H1 (cell line): ENCODE measurements around the gene WDR48. TPM values are rescaled to one million over a fixed set of nuclear protein-coding genes. Genes with fewer than 3 reads are reported as not detected.

Experiments used
- CTCF ChIA-PET: fragments of 300-600 bp; sonication (Branson Sonifier 250); formaldehyde crosslinking; loops from one replicate; lab custom pipeline; 2021; ENCODE audit not compliant: partially characterized antibody; lab: Charles Lee
- POLR2A ChIA-PET: fragments of 300-600 bp; sonication (Branson Sonifier 250); formaldehyde crosslinking; loops from one replicate; lab custom pipeline; 2021; ENCODE audit warnings: inconsistent platforms; ENCODE audit not compliant: partially characterized antibody; lab: Charles Lee
- DNase-seq, 2 experiments: peaks; one replicate each; pipeline versions ENCODE4 v3.0.0 to v3.0.0-alpha.2; 2010 to 2022; ENCODE audit warnings: low spot score in 2 of 2, low read depth in 1 of 2, mixed read lengths in 1 of 2
- FAIRE-seq: peaks from 2 replicates; lab custom pipeline; 2011; peaks lifted over from hg19 to GRCh38; lab: Jason Lieb, UNC
- H2AFZ ChIP-seq: 2 replicates; pipeline ENCODE4 v1.8.1; 2012; ENCODE audit warnings: low read length, inconsistent platforms
- H2AK5ac ChIP-seq: 2 replicates; pipeline ENCODE4 v1.6.1; 2013; ENCODE audit warnings: low read depth, low read length
- H2BK120ac ChIP-seq: replicated peaks from 2 replicates; pipeline ENCODE3; 2013; ENCODE audit warnings: low read depth, low read length, inconsistent platforms
- H2BK12ac ChIP-seq: 2 replicates; pipeline ENCODE4 v1.6.1; 2013; ENCODE audit warnings: low read depth, low read length
- H2BK15ac ChIP-seq: 2 replicates; pipeline ENCODE4 v1.6.1; 2013; ENCODE audit warnings: low read length
- H2BK20ac ChIP-seq: 2 replicates; pipeline ENCODE4 v1.6.1; 2013; ENCODE audit warnings: low read length
- H2BK5ac ChIP-seq: 2 replicates; pipeline ENCODE4 v1.6.1; 2013; ENCODE audit warnings: low read depth, low read length
- H3K14ac ChIP-seq: 2 replicates; pipeline ENCODE4 v1.6.1; 2013; ENCODE audit warnings: inconsistent platforms; ENCODE audit not compliant: insufficient read length
- H3K18ac ChIP-seq: 2 replicates; pipeline ENCODE4 v1.6.1; 2013; ENCODE audit warnings: low read length; ENCODE audit errors: extremely low read depth
- H3K23ac ChIP-seq: 2 replicates; pipeline ENCODE4 v1.6.1; 2013; ENCODE audit warnings: inconsistent platforms; ENCODE audit not compliant: insufficient read length
- H3K23me2 ChIP-seq: 2 replicates; pipeline ENCODE4 v1.6.1; 2013; ENCODE audit warnings: low read depth, low read length
- H3K27ac ChIP-seq: 2 replicates; pipeline ENCODE4 v1.6.1; 2011; ENCODE audit warnings: low read depth, low read length, inconsistent platforms
- H3K27me3 ChIP-seq, 4 experiments: replicated peaks in 1 of 4; 1 replicate in 1 of 4; 2 replicates in 3 of 4; pipeline versions ENCODE4 v1.6.1 to v1.8.1; 2011 to 2013; ENCODE audit warnings: low read length in 3 of 4, mild to moderate bottlenecking in 3 of 4, inconsistent platforms in 2 of 4, mixed read lengths in 2 of 4, moderate library complexity in 1 of 4; ENCODE audit not compliant: control insufficient read depth in 3 of 4, insufficient read depth in 3 of 4; ENCODE audit errors: extremely low read depth in 1 of 4
- H3K36me3 ChIP-seq, 4 experiments: 2 replicates each; pipeline versions ENCODE4 v1.6.1 to v1.8.1; 2011 to 2013; ENCODE audit warnings: mild to moderate bottlenecking in 4 of 4, low read length in 3 of 4, moderate library complexity in 2 of 4, control low read depth in 1 of 4, inconsistent platforms in 1 of 4; ENCODE audit not compliant: insufficient read depth in 4 of 4, control insufficient read depth in 2 of 4
- H3K4ac ChIP-seq: replicated peaks from 2 replicates; pipeline ENCODE3; 2013; ENCODE audit warnings: low read length, low read depth, mixed read lengths, inconsistent platforms; ENCODE audit not compliant: insufficient read length
- H3K4me1 ChIP-seq, 4 experiments: replicated peaks in 1 of 4; 1 replicate in 1 of 4; 2 replicates in 3 of 4; pipeline versions ENCODE4 v1.6.1 to v1.8.1; 2011 to 2013; ENCODE audit warnings: low read length in 3 of 4, inconsistent platforms in 2 of 4, mixed read lengths in 1 of 4; ENCODE audit not compliant: insufficient read depth in 4 of 4, control insufficient read depth in 3 of 4
- H3K4me2 ChIP-seq, 2 experiments: 2 replicates each; pipeline versions ENCODE4 v1.6.1 to v1.8.1; 2011 to 2013; ENCODE audit warnings: low read depth in 2 of 2, low read length in 2 of 2, control low read depth in 1 of 2, inconsistent platforms in 1 of 2, mild to moderate bottlenecking in 1 of 2; ENCODE audit not compliant: insufficient read depth in 1 of 2
- H3K4me3 ChIP-seq, 4 experiments: fragments of 200-600, 300-600 bp in 1 of 4; sonication (generic), shearing (Covaris generic), sonication (Bioruptor Twin) in 1 of 4; 2 replicates each; pipeline versions ENCODE4 v1.5.1 to v1.8.1; 2011 to 2016; ENCODE audit warnings: low read length in 4 of 4, low read depth in 3 of 4, control low read depth in 2 of 4, inconsistent platforms in 2 of 4, mild to moderate bottlenecking in 2 of 4, mixed read lengths in 1 of 4, moderate library complexity in 1 of 4; ENCODE audit not compliant: insufficient read depth in 2 of 4; ENCODE audit errors: extremely low read depth in 1 of 4
- H3K56ac ChIP-seq: replicated peaks from 2 replicates; pipeline ENCODE3; 2013; ENCODE audit warnings: low read depth, mild to moderate bottlenecking, mixed read lengths, low read length, inconsistent platforms; ENCODE audit not compliant: insufficient read length
- H3K79me1 ChIP-seq: 2 replicates; pipeline ENCODE4 v1.6.1; 2013; ENCODE audit warnings: low read depth, low read length, control low read depth
- H3K79me2 ChIP-seq, 2 experiments: 2 replicates each; pipeline versions ENCODE4 v1.6.1 to v1.8.1; 2012 to 2013; ENCODE audit warnings: low read length in 2 of 2, mild to moderate bottlenecking in 2 of 2, inconsistent platforms in 1 of 2; ENCODE audit not compliant: insufficient read depth in 2 of 2, control insufficient read depth in 1 of 2
- H3K9ac ChIP-seq, 4 experiments: replicated peaks in 1 of 4; 1 replicate in 1 of 4; 2 replicates in 3 of 4; pipeline versions ENCODE4 v1.6.1 to v1.8.1; 2011 to 2013; ENCODE audit warnings: low read depth in 3 of 4, low read length in 3 of 4, control low read depth in 2 of 4, mild to moderate bottlenecking in 2 of 4, moderate library complexity in 2 of 4, inconsistent platforms in 1 of 4; ENCODE audit errors: extremely low read depth in 1 of 4
- H3K9me3 ChIP-seq, 2 experiments: 2 replicates each; pipeline versions ENCODE4 v1.6.1 to v1.8.1; 2012 to 2013; ENCODE audit warnings: mild to moderate bottlenecking in 2 of 2, moderate library complexity in 2 of 2, control low read depth in 1 of 2, inconsistent platforms in 1 of 2, low read depth in 1 of 2, low read length in 1 of 2, mixed read lengths in 1 of 2; ENCODE audit not compliant: insufficient read depth in 2 of 2
- H4K20me1 ChIP-seq, 2 experiments: replicated peaks in 1 of 2; 2 replicates each; pipeline versions ENCODE3 to v1.8.1; 2011 to 2013; ENCODE audit warnings: inconsistent platforms in 2 of 2, low read length in 2 of 2, mild to moderate bottlenecking in 1 of 2; ENCODE audit not compliant: insufficient read depth in 2 of 2, control insufficient read depth in 1 of 2
- H4K5ac ChIP-seq: 2 replicates; pipeline ENCODE4 v1.6.1; 2013; ENCODE audit warnings: low read length, low read depth, mixed read lengths, inconsistent platforms; ENCODE audit not compliant: insufficient read length
- H4K8ac ChIP-seq: 2 replicates; pipeline ENCODE4 v1.8.0; 2013; ENCODE audit warnings: mild to moderate bottlenecking, moderate library complexity, low read length, inconsistent platforms; ENCODE audit not compliant: insufficient read depth; ENCODE audit errors: extremely low read depth
- H4K91ac ChIP-seq: replicated peaks from 2 replicates; pipeline ENCODE3; 2013; ENCODE audit warnings: low read length, mixed read lengths, inconsistent platforms; ENCODE audit not compliant: insufficient read length
- CBX5 ChIP-seq: fragments of 300-800, 300-1000 bp; sonication (generic); IDR thresholded peaks from 2 replicates; pipeline ENCODE4 v1.7.1; 2016; ENCODE audit warnings: antibody characterized with exemption, low read length, low read depth
- CEBPB ChIP-seq: IDR thresholded peaks from 2 replicates; pipeline ENCODE4 v1.6.1; 2012; ENCODE audit warnings: low read depth, low read length
- CHD1 ChIP-seq: IDR thresholded peaks from 2 replicates; pipeline ENCODE4 v1.6.1; 2012; ENCODE audit warnings: low read depth, low read length, improper control_type of control experiment
- GABPA ChIP-seq: IDR thresholded peaks from 2 replicates; pipeline ENCODE4 v1.6.1; 2011; ENCODE audit warnings: mild to moderate bottlenecking, low read length, moderate library complexity, borderline replicate concordance; ENCODE audit not compliant: insufficient read depth
- HDAC2 ChIP-seq, 2 experiments: fragments of 300-600 bp in 1 of 2; sonication (generic) in 1 of 2; IDR thresholded peaks; 2 replicates each; pipeline ENCODE4 v1.6.1; 2011 to 2012; ENCODE audit warnings: low read depth in 2 of 2, low read length in 2 of 2, mild to moderate bottlenecking in 2 of 2, moderate library complexity in 2 of 2, borderline replicate concordance in 1 of 2, inconsistent platforms in 1 of 2
- MAFK ChIP-seq: IDR thresholded peaks from 2 replicates; pipeline ENCODE4 v1.6.1; 2012; ENCODE audit warnings: low read depth, mild to moderate bottlenecking, improper control_type of control experiment, low read length
- POLR2AphosphoS5 ChIP-seq: IDR thresholded peaks from 2 replicates; pipeline ENCODE4 v1.6.1; 2011; ENCODE audit warnings: low read depth, low read length
- POU5F1 ChIP-seq: IDR thresholded peaks from 2 replicates; pipeline ENCODE4 v1.6.1; 2011; ENCODE audit warnings: low read depth, mild to moderate bottlenecking, low read length, moderate library complexity
- SIX5 ChIP-seq: IDR thresholded peaks from 2 replicates; pipeline ENCODE4 v1.6.1; 2011; ENCODE audit warnings: mild to moderate bottlenecking, low read depth, low read length
- SP4 ChIP-seq: IDR thresholded peaks from 2 replicates; pipeline ENCODE4 v1.6.1; 2012; ENCODE audit warnings: low read length, inconsistent platforms
- TCF12 ChIP-seq: IDR thresholded peaks from 2 replicates; pipeline ENCODE4 v1.6.1; 2011; ENCODE audit warnings: low read depth, mild to moderate bottlenecking, low read length
- polyA plus RNA-seq, 7 experiments: library from polyadenylated mRNA; depleted of rRNA in 3 of 7; stranded (reverse) in 5 of 7; unstranded in 2 of 7; fragments of >200 nt in 5 of 7; fragments of 200-250 nt in 2 of 7; gene quantifications; 1 replicate in 5 of 7; 2 replicates in 1 of 7; 4 replicates in 1 of 7; pipeline versions ENCODE4 v1.2.1 to v1.2.3, GENCODE V29; 2011 to 2013; ENCODE audit warnings: missing spikeins in 2 of 7, mixed read lengths in 2 of 7
- total RNA-seq: library from RNA; stranded (reverse); fragmentation: NEBNext Ultra II Directional; extraction: Animal tissue kit (Norgen Biotek cat#: 25700); gene quantifications from 2 replicates; pipeline ENCODE4 v1.2.1, GENCODE V29; 2021
- TF ChIP-seq, protein P1 (sequence below): IDR thresholded peaks from 2 replicates; pipeline ENCODE4 v1.6.1; 2011; ENCODE audit warnings: low read depth, mild to moderate bottlenecking, low read length; ENCODE audit not compliant: insufficient read depth

WDR48 gene
- total and polyA plus RNA-seq, 2 of the 8 experiments (the other 6 are each of a cell fraction or from before 2014, with no cell fraction given): 21.2 to 54.1 TPM

DNA sequence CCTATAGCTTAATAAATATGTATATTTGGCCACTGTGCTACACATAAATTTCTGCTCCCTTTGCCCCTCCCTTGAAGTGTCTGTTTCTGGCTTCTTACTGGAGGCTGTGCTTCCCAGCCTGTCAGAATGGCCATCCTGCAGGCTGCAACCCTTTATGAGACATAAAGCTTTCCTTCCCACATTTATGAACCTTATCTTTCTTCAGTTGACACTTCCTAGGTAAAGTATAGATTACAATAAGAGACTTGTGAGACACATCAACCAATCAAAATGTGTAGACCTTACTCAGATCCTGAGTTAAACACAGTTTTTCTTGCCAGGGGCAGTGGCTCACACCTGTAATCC lies 29.6 kb upstream of the WDR48 start:
- no peak overlapping the region for H4K91ac ChIP-seq
- H3K9ac ChIP-seq: no peak overlapping the region
- no peaks in the 10 kb centered on the region for H3K79me2 ChIP-seq
- CTCF ChIA-PET: interaction anchor here (0.8 to 2.8 kb wide), 4 partner anchors 9 to 61 kb away, joined by 3 to 9 read pairs (median 4); no protein-coding TSS in a partner anchor
- H3K36me3 ChIP-seq: no peaks in the 10 kb centered on the region
- H3K18ac ChIP-seq: no peak overlapping the region
- H2AK5ac ChIP-seq: no peak overlapping the region
- no peak for TF ChIP-seq CEBPB
- TF ChIP-seq CHD1: no peak
- TF ChIP-seq, protein P1, sequence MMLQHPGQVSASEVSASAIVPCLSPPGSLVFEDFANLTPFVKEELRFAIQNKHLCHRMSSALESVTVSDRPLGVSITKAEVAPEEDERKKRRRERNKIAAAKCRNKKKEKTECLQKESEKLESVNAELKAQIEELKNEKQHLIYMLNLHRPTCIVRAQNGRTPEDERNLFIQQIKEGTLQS: no peak
- no peak for TF ChIP-seq MAFK
- TF ChIP-seq CBX5: no peak
- TF ChIP-seq HDAC2 (IDR thresholded peaks at IDR 0.05; ENCODE audit: borderline replicate concordance in 1 of 2, low read depth in 2 of 2, low read length in 2 of 2): no peak
- no peak for TF ChIP-seq SIX5
- no peak for TF ChIP-seq SP4
- TF ChIP-seq GABPA: no peak
- TF ChIP-seq POU5F1: no peak
- no peak for TF ChIP-seq TCF12
- no peak for TF ChIP-seq POLR2AphosphoS5
- TF ChIP-seq, all 59 proteins: peak for 0
- no peaks in the 10 kb centered on the region for H3K27me3 ChIP-seq
- no peak overlapping the region for H3K27ac ChIP-seq
- no peak overlapping the region for H3K23ac ChIP-seq
- POLR2A ChIA-PET: interaction anchor here (0.7 to 1.0 kb wide), 2 partner anchors 17 to 30 kb away, joined by 3 read pairs; no protein-coding TSS in a partner anchor
- H2BK20ac ChIP-seq: no peak overlapping the region
- no peak overlapping the region for H3K4me2 ChIP-seq
- FAIRE-seq (no peak), DNase-seq (no peak)
- H4K20me1 ChIP-seq: no peaks in the 10 kb centered on the region
- H2BK12ac ChIP-seq: no peak overlapping the region
- no peak overlapping the region for H3K14ac ChIP-seq
- H3K4me3 ChIP-seq: no peak overlapping the region
- H3K4ac ChIP-seq: no peak overlapping the region
- H3K79me1 ChIP-seq: no peaks in the 10 kb centered on the region
- no peaks in the 10 kb centered on the region for H3K4me1 ChIP-seq
- H2AFZ ChIP-seq: no peak overlapping the region
- no peak overlapping the region for H2BK5ac ChIP-seq
- H2BK15ac ChIP-seq: no peak overlapping the region
- H4K5ac ChIP-seq: no peak overlapping the region
- no peaks in the 10 kb centered on the region for H3K23me2 ChIP-seq
- H3K56ac ChIP-seq: no peak overlapping the region
- H2BK120ac ChIP-seq: no peak overlapping the region
- H3K9me3 ChIP-seq: no peaks in the 10 kb centered on the region
- H4K8ac ChIP-seq: no peak overlapping the region
